RWPE1 (cell line): ENCODE measurements around the gene YPEL3.

Experiments used
- CTCF ChIA-PET: fragments of 350-600 bp; sonication (Branson Sonifier 250); formaldehyde crosslinking; extraction: SDS; loops from one replicate; lab custom pipeline; 2021; lab: Yijun Ruan, JAX
- POLR2A ChIA-PET: fragments of 400-600 bp; formaldehyde crosslinking; extraction: SDS; loops from one replicate; lab custom pipeline; 2020; ENCODE audit warnings: antibody characterized with exemption; ENCODE audit not compliant: low non-redundant PET; lab: Yijun Ruan, JAX
- DNase-seq: peaks from one replicate; pipeline ENCODE4 v3.0.0; 2012; ENCODE audit warnings: low spot score
- H3K27ac ChIP-seq: fragments of 450-650 bp; 2 replicates; pipeline ENCODE4 v1.5.1; 2017
- CTCF ChIP-seq: fragments of 450-650 bp; conservative IDR thresholded peaks from 2 replicates; pipeline ENCODE4 v1.5.1; 2017; ENCODE audit warnings: low read depth, mild to moderate bottlenecking

YPEL3 gene

GRCh38 chr16:30141750-30142149 lies 45.7 kb upstream of the YPEL3 start:
- ChIA-PET POLR2A (no interaction called here), CTCF (no interaction called here)
- DNase-seq: no peak
- TF ChIP-seq CTCF: no peak
- no peak overlapping the region for H3K27ac ChIP-seq

- H3K27ac ChIP-seq: no peak overlapping the region
- ChIA-PET CTCF (no interaction called here), POLR2A (no interaction called here)
- no peak for DNase-seq
- TF ChIP-seq CTCF: no peak
These were observed 43.8 kb upstream of the YPEL3 start for GRCh38 chr16:30139583-30140481.

GRCh38 chr16:30137897-30138296 lies 41.9 kb upstream of the YPEL3 start:
- CTCF ChIA-PET: no interaction called here
- DNase-seq: no peak
- no peak for TF ChIP-seq CTCF
- H3K27ac ChIP-seq: no peak overlapping the region
- POLR2A ChIA-PET: no interaction called here

GRCh38 chr16:30136971-30137605 lies 41.1 kb upstream of the YPEL3 start:
- no peak for TF ChIP-seq CTCF
- no peak overlapping the region for H3K27ac ChIP-seq
- POLR2A ChIA-PET: interaction anchor here (0.8 kb wide), 1 partner anchor 431 kb away, joined by 3 read pairs; no protein-coding TSS in a partner anchor
- no peak for DNase-seq
- CTCF ChIA-PET: interaction anchor here (0.6 kb wide), 2 partner anchors 20 to 25 kb away, joined by 3 read pairs; no protein-coding TSS in a partner anchor

DNA sequence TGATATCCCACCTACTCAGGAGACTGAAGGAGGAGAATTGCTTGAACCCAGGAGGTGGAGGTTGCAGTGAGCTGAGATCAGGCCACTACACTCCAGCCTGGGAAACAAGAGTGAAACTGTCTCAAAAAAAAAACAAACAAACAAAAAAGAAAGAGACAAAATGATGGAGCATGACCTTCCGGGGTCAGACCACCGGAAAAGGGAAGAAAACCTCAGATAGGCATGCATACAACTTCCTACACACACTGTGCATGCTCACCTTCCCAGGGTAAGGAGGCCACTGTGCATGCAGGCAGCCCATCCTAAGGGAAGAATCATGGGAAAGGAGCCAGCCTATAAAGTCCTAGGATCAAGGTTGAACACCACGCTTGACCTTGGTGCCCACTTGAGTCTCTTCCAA lies 36.6 kb upstream of the YPEL3 start:
- CTCF ChIA-PET: no interaction called here
- POLR2A ChIA-PET: no interaction called here
- no peak overlapping the region for H3K27ac ChIP-seq
- no peak for DNase-seq
- no peak for TF ChIP-seq CTCF

DNA sequence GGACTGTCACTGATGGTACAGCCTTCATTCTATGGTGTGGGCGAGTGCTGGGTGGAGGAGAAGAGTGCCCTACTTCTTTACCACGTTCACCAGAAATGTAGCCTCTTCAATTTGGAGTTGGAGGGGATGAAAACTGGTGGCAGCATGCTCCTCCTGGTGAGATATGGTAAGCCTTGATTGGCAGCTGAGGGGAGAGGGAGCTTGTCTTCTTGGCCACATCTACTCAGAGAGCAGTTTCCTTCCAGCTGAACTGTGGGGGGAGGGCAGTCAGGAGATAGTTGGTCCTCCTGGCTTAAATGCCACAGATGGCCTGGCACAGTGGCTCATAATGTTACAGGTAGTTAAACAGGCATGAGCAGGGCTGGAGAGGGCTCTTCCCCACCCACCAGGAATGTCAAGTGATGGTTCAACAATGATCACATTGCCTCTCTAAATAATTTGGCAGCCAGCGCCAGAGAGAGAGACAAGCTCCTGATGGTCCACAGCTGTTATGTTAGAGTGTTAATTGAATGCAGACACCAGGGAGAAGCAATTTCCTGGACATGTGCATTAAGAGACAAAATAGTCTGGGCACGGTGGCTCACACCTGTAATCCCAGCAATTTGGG lies 36.0 kb upstream of the YPEL3 start:
- no peak overlapping the region for H3K27ac ChIP-seq
- CTCF ChIA-PET: no interaction called here

More for the DNA sequence above, 36.0 kb upstream of the YPEL3 start:
- no peak for DNase-seq
- no peak for TF ChIP-seq CTCF
- POLR2A ChIA-PET: no interaction called here
